D341Med (cell line): Measurements from ENCODE around the gene MAP3K21.

ENCODE experiments used
- DNase-seq: peaks from one replicate; pipeline ENCODE4 v3.0.0; 2012; ENCODE audit warnings: low spot score

The MAP3K21 gene

GRCh38 chr1:233327651-233328141 is at the start of gene MAP3K21:
Gene MAP3K21 (plus strand): TSS chr1:233327724. CDS start chr1:233328029, 305 bp downstream.
- DNase-seq, result peak; percentile 95

- no peak for DNase-seq
These were observed 48.9 kb upstream of the MAP3K21 start for GRCh38 chr1:233278631-233279030.

GRCh38 chr1:233279971-233280370 is 47.6 kb upstream of the MAP3K21 start:
- DNase-seq, result no peak

GRCh38 chr1:233281711-233282581 is 45.6 kb upstream of the MAP3K21 start:
- no peak for DNase-seq

- no peak for DNase-seq
These were observed 45.0 kb upstream of the MAP3K21 start for GRCh38 chr1:233282582-233282886.

GRCh38 chr1:233289676-233290075 is 37.8 kb upstream of the MAP3K21 start:
- no peak for DNase-seq

GRCh38 chr1:233290396-233291034 is 37.0 kb upstream of the MAP3K21 start:
- no peak for DNase-seq

GRCh38 chr1:233293556-233294446 is 33.7 kb upstream of the MAP3K21 start:
- DNase-seq, result no peak

- no peak for DNase-seq
These were observed 32.6 kb upstream of the MAP3K21 start for GRCh38 chr1:233294913-233295236.

- DNase-seq, result peak; percentile 88
These were observed 32.1 kb upstream of the MAP3K21 start, which contains the start of gene PCNX2 for GRCh38 chr1:233295237-233295974. Gene PCNX2 (minus strand): TSS chr1:233295725. CDS start chr1:233295478, 247 bp downstream.

- DNase-seq, result no peak
These were observed 31.6 kb upstream of the MAP3K21 start for GRCh38 chr1:233295975-233296322.

GRCh38 chr1:233299450-233299849 is 28.1 kb upstream of the MAP3K21 start:
- DNase-seq, result no peak

GRCh38 chr1:233300326-233300725 is 27.2 kb upstream of the MAP3K21 start:
- DNase-seq, result no peak

- peak; percentile 46 for DNase-seq
These were observed 22.9 kb upstream of the MAP3K21 start for GRCh38 chr1:233304489-233305102.

- no peak for DNase-seq
These were observed 13.9 kb upstream of the MAP3K21 start for GRCh38 chr1:233313434-233314155.

- no peak for DNase-seq
These were observed 11.7 kb upstream of the MAP3K21 start for GRCh38 chr1:233315718-233316301.

- DNase-seq, result no peak
These were observed 11.1 kb upstream of the MAP3K21 start for GRCh38 chr1:233316473-233316872.

- DNase-seq, result no peak
These were observed 8.3 kb upstream of the MAP3K21 start for GRCh38 chr1:233319272-233319671.

GRCh38 chr1:233320023-233320422 is 7.5 kb upstream of the MAP3K21 start:
- no peak for DNase-seq

GRCh38 chr1:233323718-233324117 is 3.8 kb upstream of the MAP3K21 start:
- no peak for DNase-seq
